Panc1 (cell line): ENCODE data around the gene PRSS33. TPM values are rescaled to one million over a fixed set of nuclear protein-coding genes. Genes with fewer than 3 reads are reported as not detected.

Experiments
- ATAC-seq: fragments of 200-7000 bp; cut with Tn5 transposase; 2 replicates; pipeline ENCODE4 v1.9.1; 2020; ENCODE audit warnings: mild to moderate bottlenecking, moderate library complexity
- BruUV-seq: library from RNA; stranded (reverse); fragments of 400-500 nt; replicated peaks from 2 replicates; lab custom pipeline; 2021; lab: Mats Ljungman, UMichigan
- CTCF ChIA-PET: fragments of 300-600 bp; sonication (Branson Sonifier 250); formaldehyde crosslinking; loops from one replicate; lab custom pipeline; 2022; ENCODE audit warnings: antibody characterized with exemption; lab: Charles Lee
- POLR2A ChIA-PET: fragments of 300-600 bp; sonication (Branson Sonifier 250); formaldehyde crosslinking; loops from one replicate; lab custom pipeline; 2022; ENCODE audit warnings: antibody characterized with exemption; lab: Charles Lee
- DNase-seq: peaks from one replicate; pipeline ENCODE4 v3.0.0-alpha.2; 2010; ENCODE audit warnings: low read depth, low spot score
- H3K27ac ChIP-seq: 2 replicates; pipeline ENCODE4 v1.5.1; 2011; ENCODE audit warnings: mild to moderate bottlenecking, low read length, inconsistent platforms
- H3K27me3 ChIP-seq: fragments of 200-500 bp; sonication (Bioruptor generic); 2 replicates; pipeline ENCODE4 v1.6.0; 2014; ENCODE audit warnings: low read length, inconsistent platforms; ENCODE audit not compliant: control insufficient read depth, insufficient read depth
- H3K36me3 ChIP-seq: fragments of 200-500 bp; sonication (Bioruptor generic); 2 replicates; pipeline ENCODE4 v1.5.1; 2014; ENCODE audit warnings: inconsistent platforms, mild to moderate bottlenecking, low read length, moderate library complexity; ENCODE audit not compliant: control insufficient read depth, insufficient read depth
- H3K4me1 ChIP-seq: 2 replicates; pipeline ENCODE4 v1.5.1; 2011; ENCODE audit warnings: inconsistent platforms, mild to moderate bottlenecking, low read length, moderate library complexity; ENCODE audit not compliant: control insufficient read depth, insufficient read depth
- H3K4me3 ChIP-seq, 2 experiments: 2 replicates each; pipeline ENCODE4 v1.5.1; 2011 to 2012; ENCODE audit warnings: low read depth in 2 of 2, low read length in 2 of 2, mild to moderate bottlenecking in 2 of 2, inconsistent platforms in 1 of 2, moderate library complexity in 1 of 2
- H3K9me3 ChIP-seq: fragments of 200-500 bp; sonication (Bioruptor generic); 2 replicates; pipeline ENCODE4 v1.5.1; 2014; ENCODE audit warnings: low read depth, mild to moderate bottlenecking, inconsistent platforms, low read length, moderate library complexity; ENCODE audit not compliant: control insufficient read depth, insufficient read depth
- POLR2AphosphoS5 ChIP-seq: IDR thresholded peaks from 2 replicates; pipeline ENCODE4 v1.6.1; 2012; ENCODE audit warnings: mild to moderate bottlenecking, low read depth, low read length, moderate library complexity
- REST ChIP-seq, 2 experiments: IDR thresholded peaks; 2 replicates each; pipeline ENCODE4 v1.6.1; 2011 to 2012; ENCODE audit warnings: low read depth in 2 of 2, control low read depth in 1 of 2, low read length in 1 of 2, mild to moderate bottlenecking in 1 of 2, moderate library complexity in 1 of 2; ENCODE audit not compliant: insufficient read depth in 1 of 2
- SIN3A ChIP-seq: IDR thresholded peaks from 2 replicates; pipeline ENCODE4 v1.6.1; 2012; ENCODE audit warnings: low read depth, mild to moderate bottlenecking, low read length, moderate library complexity, borderline replicate concordance; ENCODE audit not compliant: insufficient read depth
- TCF7L2 ChIP-seq: IDR thresholded peaks from 2 replicates; pipeline ENCODE4 v1.6.1; 2011; ENCODE audit warnings: mild to moderate bottlenecking, low read depth, low read length, inconsistent platforms
- in situ Hi-C: cut with HindIII; loops from 2 replicates; pipeline ENCODE4 v1.10.0; 2016; ENCODE audit warnings: low sequenced_read_pairs, low pct_unique_long_range_greater_than_20kb
- intact Hi-C: fragments of 100-400 bp; cut with micrococcal nuclease; formaldehyde crosslinking; loops from one replicate; pipeline ENCODE4 v1.10.0; 2022; ENCODE audit not compliant: unreplicated experiment
- total RNA-seq: library from RNA; stranded (reverse); gene quantifications from one replicate; pipeline ENCODE4 v1.2.1, GENCODE V29; 2021; ENCODE audit not compliant: unreplicated experiment
- TF ChIP-seq, protein P1 (sequence below): fragments of 450-650 bp; IDR thresholded peaks from 2 replicates; pipeline ENCODE4 v1.5.1; 2017; ENCODE audit warnings: mild to moderate bottlenecking

Gene PRSS33
- total RNA-seq, 1 experiment from 2014 or later = 0.59 TPM

GRCh38 chr16:2749936-2750335 lies 37.4 kb downstream of the PRSS33 start:
- DNase-seq = no peak
- no TSS peak for BruUV-seq
- intact Hi-C loops = no loop called here
- Histone ChIP-seq H3K27ac (no peak overlapping the region), H3K36me3 (peaks cover 9% of the 10 kb centered on the region; the same call in 1 of the 2 replicates), H3K27me3 (no peaks in the 10 kb centered on the region), H3K4me3 (no peak overlapping the region), H3K4me1 (peaks cover 4% of the 10 kb centered on the region; the same call in 1 of the 2 replicates), H3K9me3 (no peaks in the 10 kb centered on the region)
- no peak for TF ChIP-seq POLR2AphosphoS5
- no peak for TF ChIP-seq TCF7L2
- TF ChIP-seq SIN3A = no peak
- in situ Hi-C loops = no loop called here
- POLR2A ChIA-PET = interaction anchor here (0.7 kb wide), 1 partner anchor 19 kb away, joined by 3 read pairs; no protein-coding TSS in a partner anchor
- CTCF ChIA-PET = no interaction called here
- ATAC-seq = no peak

- BruUV-seq = no TSS peak
- Histone ChIP-seq H3K36me3 (peaks cover 9% of the 10 kb centered on the region; the same call in 1 of the 2 replicates), H3K4me3 (no peak overlapping the region), H3K4me1 (no peaks in the 10 kb centered on the region; the same call in 1 of the 2 replicates), H3K9me3 (no peaks in the 10 kb centered on the region), H3K27ac (no peak overlapping the region), H3K27me3 (no peaks in the 10 kb centered on the region)
- no peak for DNase-seq
- CTCF ChIA-PET = no interaction called here
- in situ Hi-C loops (no loop called here), intact Hi-C loops (no loop called here)
- TF ChIP-seq TCF7L2 = no peak
- ATAC-seq = no peak
- POLR2A ChIA-PET = interaction anchor here (0.7 kb wide), 1 partner anchor 19 kb away, joined by 3 read pairs; no protein-coding TSS in a partner anchor
Observed at GRCh38 chr16:2749476-2749875, 37.9 kb downstream of the PRSS33 start.

GRCh38 chr16:2748757-2749455 lies 38.5 kb downstream of the PRSS33 start:
- no peaks in the 10 kb centered on the region for H3K9me3 ChIP-seq
- no peaks in the 10 kb centered on the region for H3K27me3 ChIP-seq
- POLR2A ChIA-PET = no interaction called here
- DNase-seq (no peak), ATAC-seq (no peak)
- H3K27ac ChIP-seq = no peak overlapping the region
- CTCF ChIA-PET = no interaction called here
- no peaks in the 10 kb centered on the region; the same call in 1 of the 2 replicates for H3K4me1 ChIP-seq
- peaks cover 7% of the 10 kb centered on the region; the same call in 1 of the 2 replicates for H3K36me3 ChIP-seq
- in situ Hi-C loops = no loop called here
- BruUV-seq = no TSS peak
- no peak for TF ChIP-seq SIN3A
- TF ChIP-seq POLR2AphosphoS5 = no peak
- TF ChIP-seq, protein P1, sequence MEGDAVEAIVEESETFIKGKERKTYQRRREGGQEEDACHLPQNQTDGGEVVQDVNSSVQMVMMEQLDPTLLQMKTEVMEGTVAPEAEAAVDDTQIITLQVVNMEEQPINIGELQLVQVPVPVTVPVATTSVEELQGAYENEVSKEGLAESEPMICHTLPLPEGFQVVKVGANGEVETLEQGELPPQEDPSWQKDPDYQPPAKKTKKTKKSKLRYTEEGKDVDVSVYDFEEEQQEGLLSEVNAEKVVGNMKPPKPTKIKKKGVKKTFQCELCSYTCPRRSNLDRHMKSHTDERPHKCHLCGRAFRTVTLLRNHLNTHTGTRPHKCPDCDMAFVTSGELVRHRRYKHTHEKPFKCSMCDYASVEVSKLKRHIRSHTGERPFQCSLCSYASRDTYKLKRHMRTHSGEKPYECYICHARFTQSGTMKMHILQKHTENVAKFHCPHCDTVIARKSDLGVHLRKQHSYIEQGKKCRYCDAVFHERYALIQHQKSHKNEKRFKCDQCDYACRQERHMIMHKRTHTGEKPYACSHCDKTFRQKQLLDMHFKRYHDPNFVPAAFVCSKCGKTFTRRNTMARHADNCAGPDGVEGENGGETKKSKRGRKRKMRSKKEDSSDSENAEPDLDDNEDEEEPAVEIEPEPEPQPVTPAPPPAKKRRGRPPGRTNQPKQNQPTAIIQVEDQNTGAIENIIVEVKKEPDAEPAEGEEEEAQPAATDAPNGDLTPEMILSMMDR = no peak
- no peak for TF ChIP-seq REST (IDR thresholded peaks at IDR 0.05; ENCODE audit: insufficient read depth in 1 of 2, low read depth in 2 of 2, low read length in 1 of 2)
- no peak for TF ChIP-seq TCF7L2
- intact Hi-C loops = no loop called here
- no peak overlapping the region for H3K4me3 ChIP-seq
